Kidney (tissue), 14 donors: Measurements from ENCODE around the gene PLXDC1. TPM values are rescaled to one million over a fixed set of nuclear protein-coding genes. Genes with fewer than 3 reads are reported as not detected.

Experiments
- DNase-seq, 5 donors: peaks; one replicate each; pipeline ENCODE4 v3.0.0-alpha.2; 2013 to 2020
- FAIRE-seq: peaks from 2 replicates; lab custom pipeline; 2012; peaks lifted over from hg19 to GRCh38; lab: Jason Lieb, UNC
- H3K27ac ChIP-seq, 2 donors: one replicate each; pipeline ENCODE4 v1.7.0; 2013; ENCODE audit warnings: low read depth in 2 of 2, low read length in 2 of 2, inconsistent platforms in 1 of 2
- H3K27me3 ChIP-seq: one replicate; pipeline ENCODE4 v1.7.1; 2013; ENCODE audit warnings: low read length, inconsistent platforms; ENCODE audit not compliant: control insufficient read depth, insufficient read depth
- H3K36me3 ChIP-seq, 3 donors: one replicate each; pipeline versions ENCODE4 v1.7.0 to v1.7.1; 2013; ENCODE audit warnings: low read length in 3 of 3, control low read depth in 1 of 3, inconsistent platforms in 1 of 3; ENCODE audit not compliant: insufficient read depth in 3 of 3, control insufficient read depth in 2 of 3
- H3K4me1 ChIP-seq, 3 donors: one replicate each; pipeline versions ENCODE4 v1.7.0 to v1.7.1; 2013; ENCODE audit warnings: low read length in 3 of 3, inconsistent platforms in 1 of 3, low read depth in 1 of 3; ENCODE audit not compliant: control insufficient read depth in 2 of 3, insufficient read depth in 2 of 3
- H3K4me3 ChIP-seq, 3 donors: one replicate each; pipeline versions ENCODE4 v1.7.0 to v1.8.1; 2013; ENCODE audit warnings: low read length in 3 of 3, control low read depth in 1 of 3, inconsistent platforms in 1 of 3
- H3K9ac ChIP-seq, 3 donors: one replicate each; pipeline versions ENCODE4 v1.7.0 to v1.7.1; 2013; ENCODE audit warnings: low read length in 3 of 3, control low read depth in 1 of 3, inconsistent platforms in 1 of 3
- H3K9me3 ChIP-seq, 3 donors: one replicate each; pipeline versions ENCODE4 v1.7.0 to v1.7.1; 2013; ENCODE audit warnings: low read length in 3 of 3, control low read depth in 1 of 3, inconsistent platforms in 1 of 3; ENCODE audit not compliant: control insufficient read depth in 2 of 3, insufficient read depth in 1 of 3
- CTCF ChIP-seq: IDR thresholded peaks from 3 replicates; pipeline ENCODE4 v1.5.1; 2012; ENCODE audit warnings: mild to moderate bottlenecking, moderate library complexity, borderline replicate concordance; ENCODE audit not compliant: insufficient read depth; ENCODE audit errors: extremely low read depth
- intact Hi-C: fragments of 100-400 bp; cut with DNase I; formaldehyde crosslinking; loops from one replicate; pipeline ENCODE4 v1.11.1; 2022
- polyA plus RNA-seq: library from polyadenylated mRNA; stranded (reverse); fragments of 350-450 nt; fragmentation: Illumina TruSeq; extraction: RNeasy Lipid Tissue Mini Kit (QIAGEN cat#74804); gene quantifications from one replicate; pipeline ENCODE4 v1.2.3, GENCODE V29; 2014; ENCODE audit warnings: low read depth, low replicate concordance; ENCODE audit not compliant: insufficient read depth
- total RNA-seq: library from RNA; stranded (reverse); fragmentation: NEBNext Ultra II Directional; extraction: Animal tissue kit (Norgen Biotek cat#: 25700); gene quantifications from one replicate; pipeline ENCODE4 v1.2.1, GENCODE V29; 2021
- donor health status: control.
- donor health status: control.
- donor health status: control.
- donor health status: control.
- donor health status: control.
- donor health status: DM: yes; HTN: yes; CAD: no.
- donor health status: Normal renal cell carcinoma (clear cell type).

The PLXDC1 gene
- total and polyA plus RNA-seq, 2 donors from 2014 or later = 4.5 to 11.1 TPM

- peaks cover 0 to 7% (median 0%) of the 10 kb centered on the region in 3 donors for H3K4me1 ChIP-seq
- intact Hi-C loops = no loop called here
- FAIRE-seq (no peak), DNase-seq (no peak)
- no peak overlapping the region for H3K27ac ChIP-seq
- no peaks in the 10 kb centered on the region for H3K9me3 ChIP-seq
- no peaks in the 10 kb centered on the region for H3K36me3 ChIP-seq
- H3K4me3 ChIP-seq = no peak overlapping the region
- H3K27me3 ChIP-seq = no peaks in the 10 kb centered on the region
- no peak overlapping the region for H3K9ac ChIP-seq
- TF ChIP-seq CTCF = no peak
Measured at GRCh38 chr17:39107155-39107554, 44.3 kb downstream of the PLXDC1 start.

- Histone ChIP-seq H3K27me3 (no peaks in the 10 kb centered on the region), H3K4me3 (no peak overlapping the region), H3K36me3 (no peaks in the 10 kb centered on the region), H3K9me3 (no peaks in the 10 kb centered on the region), H3K4me1 (peaks cover 0 to 6% (median 0%) of the 10 kb centered on the region in 3 donors), H3K9ac (no peak overlapping the region), H3K27ac (no peak overlapping the region)
- no peak for TF ChIP-seq CTCF
- FAIRE-seq (no peak), DNase-seq (no peak)
- intact Hi-C loops = no loop called here
Measured at GRCh38 chr17:39105705-39106104, 45.7 kb downstream of the PLXDC1 start.

GRCh38 chr17:39104657-39105056 lies 46.8 kb downstream of the PLXDC1 start:
- Histone ChIP-seq H3K4me3 (no peak overlapping the region), H3K9me3 (no peaks in the 10 kb centered on the region)
- DNase-seq = no peak

More at GRCh38 chr17:39104657-39105056, 46.8 kb downstream of the PLXDC1 start:
- Histone ChIP-seq H3K36me3 (no peaks in the 10 kb centered on the region), H3K9ac (no peak overlapping the region), H3K4me1 (no peaks in the 10 kb centered on the region), H3K27ac (no peak overlapping the region), H3K27me3 (no peaks in the 10 kb centered on the region)
- intact Hi-C loops = no loop called here
- no peak for TF ChIP-seq CTCF
- FAIRE-seq = no peak
